Motor neuron (in vitro differentiated cells): ENCODE results near the gene FBXO15. TPM values are rescaled to one million over a fixed set of nuclear protein-coding genes. Genes with fewer than 3 reads are reported as not detected.
A peak's percentile ranks its signal among the peaks of the same experiment; 100 is the strongest.

ENCODE experiments used
- ATAC-seq, 8 experiments: fragments of 200-7000 bp; cut with Tn5 transposase; replicated peaks in 6 of 8; 2 replicates each; pipeline ENCODE4 v1.8.0; 2021; ENCODE audit warnings: mild to moderate bottlenecking in 8 of 8, moderate library complexity in 8 of 8
- H3K27ac ChIP-seq, 2 donors: fragments of 250-450 bp; sonication (Bioruptor Pico); 2 replicates each; pipeline ENCODE4 v1.9.0; 2021; ENCODE audit warnings: antibody characterized with exemption in 2 of 2, mild to moderate bottlenecking in 2 of 2, moderate library complexity in 1 of 2
- H3K4me1 ChIP-seq, 2 donors: fragments of 250-450 bp; sonication (Bioruptor Pico); replicated peaks in 1 of 2; 2 replicates each; pipeline ENCODE4 v1.6.1; 2021; ENCODE audit warnings: antibody characterized with exemption in 2 of 2, mild to moderate bottlenecking in 2 of 2, moderate library complexity in 1 of 2
- H3K4me3 ChIP-seq, 5 donors: fragments of 250-450 bp; sonication (Bioruptor Pico); 2 replicates each; pipeline ENCODE4 v1.9.0; 2021; ENCODE audit warnings: antibody characterized with exemption in 5 of 5, mild to moderate bottlenecking in 5 of 5, moderate library complexity in 4 of 5
- WGBS, 10 experiments: fragments of 450-650 bp; shearing (Covaris generic); methylation state at CpG; one replicate each; pipeline ENCODE4 v1.0.0; 2022; 5-methylcytosine and 5-hydroxymethylcytosine counted together
- in situ Hi-C, 9 experiments: fragments of 400-800 bp; cut with MboI; loops; one replicate each; pipeline ENCODE4 v1.15.0; 2021; ENCODE audit warnings: low sequenced_read_pairs in 9 of 9, low pct_unique_long_range_greater_than_20kb in 2 of 9; ENCODE audit not compliant: unreplicated experiment in 9 of 9
- total RNA-seq, 8 experiments: library from RNA; unstranded; fragments of 300-600 nt; gene quantifications; 2 replicates each; pipeline versions ENCODE4 v1.2.3 to v1.2.4, GENCODE V29; 2022

The FBXO15 gene, protein sequence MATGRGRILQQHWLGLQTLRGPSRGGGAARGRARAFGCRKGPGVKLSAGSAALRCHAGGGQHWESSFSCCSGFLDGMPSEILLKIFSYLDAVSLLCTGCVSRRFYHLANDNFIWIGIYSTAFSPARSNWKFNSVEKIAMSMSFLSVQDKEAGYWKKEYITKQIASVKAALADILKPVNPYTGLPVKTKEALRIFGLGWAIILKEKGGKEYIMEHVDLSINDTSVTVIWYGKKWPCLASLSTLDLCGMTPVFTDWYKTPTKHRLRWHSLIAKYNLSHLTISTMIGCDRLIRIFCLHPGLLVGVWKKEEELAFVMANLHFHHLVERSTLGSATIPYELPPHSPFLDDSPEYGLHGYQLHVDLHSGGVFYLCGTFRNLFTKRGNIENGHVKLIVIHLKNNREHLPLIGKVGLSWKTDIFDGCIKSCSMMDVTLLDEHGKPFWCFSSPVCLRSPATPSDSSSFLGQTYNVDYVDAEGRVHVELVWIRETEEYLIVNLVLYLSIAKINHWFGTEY
- total RNA-seq: 1 to 10 TPM in 6 of 8 experiments, under 1 TPM in 2; 0.36 to 6.0 (median 3.3) TPM

- ATAC-seq: peak; percentile 87 to 92 (median 90)
- peak within 1 kb of the TSS; percentile 56 to 88 (median 78) for H3K4me3 ChIP-seq
- peaks cover 16% of the 10 kb centered on the region in 2 donors for H3K4me1 ChIP-seq
- peak within 1 kb of the TSS; percentile 80 to 95 for H3K27ac ChIP-seq
- WGBS, 10 experiments: 0% methylated on average over 1 to 34 of the region's 58 CpGs; no CpG with 5 or more reads in 4 of the 10 experiments
- in situ Hi-C loops: loop anchor here in 1 of 9 experiments (25.0 kb wide), 1 partner anchor 1386 kb away; no protein-coding TSS in a partner anchor
Measured at GRCh38 chr18:74147779-74148542, at the start of gene FBXO15, which contains the start of gene TIMM21. FBXO15 (minus strand) TSS chr18:74147834; CDS start chr18:74147785, 49 bp downstream. TIMM21 (plus strand) TSS chr18:74148523; CDS start chr18:74148809, 286 bp downstream.

DNA sequence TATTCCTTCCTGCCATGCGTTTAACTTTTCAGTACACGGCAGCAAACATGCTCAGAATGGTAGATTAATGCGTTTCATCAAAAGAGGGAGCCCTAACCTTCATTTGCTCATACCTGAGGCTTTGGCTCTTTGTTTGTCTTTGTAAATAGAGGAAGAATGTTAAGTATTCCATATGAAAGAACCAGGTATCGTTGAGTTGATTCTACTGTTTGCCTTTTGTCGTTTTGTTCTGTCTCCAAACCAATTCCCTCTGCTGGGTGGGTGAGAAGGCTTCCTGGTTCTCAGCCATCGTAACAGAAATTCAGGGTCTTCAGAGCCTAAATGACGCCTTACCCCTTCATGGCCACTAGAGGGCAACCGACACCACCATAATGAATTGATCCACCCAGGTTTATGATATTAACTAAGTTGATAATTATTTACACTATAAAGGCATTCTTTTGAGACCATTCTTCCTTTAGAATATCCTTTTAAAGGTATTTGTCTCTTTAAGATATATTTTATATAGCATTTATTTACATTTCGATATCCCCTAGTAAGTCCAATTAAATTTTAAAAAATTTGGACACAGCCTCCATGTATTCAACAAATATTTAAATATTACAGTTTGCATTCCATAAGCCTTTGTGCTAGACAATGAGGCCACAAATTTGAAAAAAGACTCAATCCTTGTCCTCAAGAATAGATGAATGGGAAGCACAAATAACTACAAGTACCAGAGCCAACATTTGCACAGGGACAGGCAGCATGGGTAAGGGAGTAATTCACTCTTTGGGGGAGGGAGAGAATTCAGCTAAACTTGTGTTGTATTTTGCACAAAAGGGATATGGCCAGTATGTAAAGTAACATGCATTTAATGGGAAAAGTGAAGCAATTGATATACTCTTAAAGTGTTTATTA is 48.8 kb upstream of the FBXO15 start:
- ATAC-seq: peak; percentile 54 to 92 (median 74)
- in situ Hi-C loops: loop anchor here in 4 of 9 experiments (10.0 to 25.0 kb wide), 4 partner anchors 138 to 366 kb away; partner anchors contain the start of gene CNDP2 (in 2 of the 4)
- 0 to 27% (median 6%) methylated on average over 3 to 9 of the region's 9 CpGs for WGBS, 10 experiments
- H3K27ac ChIP-seq: no peak overlapping the region
- H3K4me1 ChIP-seq: no peaks in the 10 kb centered on the region
- peak overlapping the region in 2 of 5 donors; percentile 12 for H3K4me3 ChIP-seq

DNA sequence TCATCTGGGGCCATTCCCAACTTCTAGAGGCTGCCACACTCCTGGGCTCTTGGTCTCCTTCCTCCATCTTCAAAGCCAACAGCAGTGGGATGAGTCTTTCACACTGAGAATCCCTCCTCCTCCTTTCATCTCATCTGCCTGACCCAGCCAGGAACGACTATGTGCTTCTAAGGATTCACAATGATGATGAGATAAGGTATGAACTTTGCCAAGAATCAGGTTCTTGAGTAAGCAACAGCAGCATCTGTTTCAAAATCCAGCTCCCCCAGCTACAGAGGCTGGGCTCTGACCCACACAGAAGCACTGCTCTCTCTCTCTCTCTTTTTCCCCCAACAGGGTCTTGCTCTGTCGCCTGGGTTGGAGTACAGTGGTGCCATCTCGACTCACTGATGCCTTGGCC is 47.1 kb upstream of the FBXO15 start:
- no peak overlapping the region for H3K4me3 ChIP-seq
- no peak for ATAC-seq
- in situ Hi-C loops: loop anchor here in 4 of 9 experiments (10.0 to 25.0 kb wide), 4 partner anchors 140 to 368 kb away; partner anchors contain the start of gene CNDP2 (in 2 of the 4)
- no peak overlapping the region for H3K27ac ChIP-seq
- WGBS, 10 experiments: 0 to 83% (median 28%) methylated on average over 1 to 3 of the region's 3 CpGs; no CpG with 5 or more reads in 6 of the 10 experiments
- H3K4me1 ChIP-seq: no peaks in the 10 kb centered on the region

DNA sequence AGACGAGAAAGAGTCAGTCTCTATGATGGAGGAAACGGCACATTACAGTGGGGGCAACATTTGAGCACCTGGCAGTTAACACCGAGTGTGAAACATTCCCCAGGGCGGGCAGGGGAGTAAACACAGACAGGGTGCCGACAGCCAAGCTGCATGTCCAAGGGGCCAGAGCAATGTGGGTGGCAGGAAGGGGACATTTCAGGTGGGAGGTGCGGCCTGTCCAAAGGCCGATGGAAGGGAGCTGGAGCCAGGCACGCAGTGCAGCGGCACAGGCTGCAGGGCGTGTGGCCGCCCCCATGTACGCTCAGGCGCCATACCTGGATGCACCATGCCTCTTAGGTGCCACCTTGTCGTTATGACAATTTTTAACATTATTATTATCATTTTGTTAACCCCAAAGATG is 43.9 kb upstream of the FBXO15 start:
- no peak for ATAC-seq
- WGBS, 10 experiments: 47 to 100% (median 92%) methylated on average over 1 to 11 of the region's 14 CpGs; no CpG with 5 or more reads in 3 of the 10 experiments
- in situ Hi-C loops: loop anchor here in 4 of 9 experiments (10.0 to 25.0 kb wide), 4 partner anchors 143 to 371 kb away; partner anchors contain the start of gene CNDP2 (in 2 of the 4)
- H3K4me1 ChIP-seq: peaks cover 0 to 3% of the 10 kb centered on the region in 2 donors
- H3K27ac ChIP-seq: no peak overlapping the region
- no peak overlapping the region for H3K4me3 ChIP-seq

- H3K4me1 ChIP-seq: peaks cover 0 to 3% of the 10 kb centered on the region in 2 donors
- ATAC-seq: peak in 1 of 8 experiments; percentile 65
- H3K27ac ChIP-seq: no peak overlapping the region
- H3K4me3 ChIP-seq: no peak overlapping the region
- in situ Hi-C loops: loop anchor here in 4 of 9 experiments (10.0 to 25.0 kb wide), 4 partner anchors 145 to 372 kb away; partner anchors contain the start of gene CNDP2 (in 2 of the 4)
- 37 to 100% (median 73%) methylated on average over 1 to 4 of the region's 4 CpGs; no CpG with 5 or more reads in 3 of the 10 experiments for WGBS, 10 experiments
Measured at GRCh38 chr18:74190086-74190485, 42.5 kb upstream of the FBXO15 start.

DNA sequence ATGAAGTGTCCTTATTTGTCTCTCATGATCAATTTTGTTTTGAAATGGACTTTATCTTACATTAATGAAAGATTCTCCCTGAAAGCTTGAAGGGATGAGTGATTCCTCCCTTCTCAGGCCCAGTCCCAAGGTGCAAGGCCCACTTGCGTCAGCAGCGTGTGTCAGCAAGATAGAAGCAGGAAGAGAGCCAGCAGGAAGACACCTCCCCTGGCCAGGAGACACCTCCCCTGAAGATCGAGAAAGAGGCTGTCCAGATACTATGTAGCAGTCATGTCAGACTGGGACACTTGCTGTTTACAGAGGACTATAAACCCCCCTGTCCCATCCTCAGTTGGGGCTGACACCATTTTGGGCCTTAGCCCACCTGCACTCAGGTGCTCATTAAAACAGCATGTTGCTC is 39.0 kb upstream of the FBXO15 start:
- in situ Hi-C loops: loop anchor here in 4 of 9 experiments (25.0 kb wide), 3 partner anchors 151 to 376 kb away; partner anchors contain the start of gene CNDP2 (in 2 of the 4)

GRCh38 chr18:74185860-74186259 is 38.2 kb upstream of the FBXO15 start:
- 0 to 90% (median 67%) methylated on average over 1 to 2 of the region's 2 CpGs; no CpG with 5 or more reads in 3 of the 10 experiments for WGBS, 10 experiments
- no peak overlapping the region for H3K4me3 ChIP-seq
- in situ Hi-C loops: loop anchor here in 4 of 9 experiments (25.0 kb wide), 3 partner anchors 151 to 376 kb away; partner anchors contain the start of gene CNDP2 (in 2 of the 4)
- H3K4me1 ChIP-seq: peaks cover 0 to 3% of the 10 kb centered on the region in 2 donors
- H3K27ac ChIP-seq: no peak overlapping the region
- no peak for ATAC-seq

More for the DNA sequence above, 39.0 kb upstream of the FBXO15 start:
- no peak for ATAC-seq
- Histone ChIP-seq H3K4me1 (peaks cover 0 to 3% of the 10 kb centered on the region in 2 donors), H3K27ac (no peak overlapping the region), H3K4me3 (no peak overlapping the region)
- 50 to 100% (median 83%) methylated on average over 1 to 3 of the region's 3 CpGs; no CpG with 5 or more reads in 2 of the 10 experiments for WGBS, 10 experiments

GRCh38 chr18:74184875-74185274 is 37.2 kb upstream of the FBXO15 start:
- Histone ChIP-seq H3K4me3 (no peak overlapping the region), H3K4me1 (peaks cover 0 to 3% of the 10 kb centered on the region in 2 donors), H3K27ac (no peak overlapping the region)
- 40 to 100% (median 58%) methylated on average over 1 to 2 of the region's 3 CpGs; no CpG with 5 or more reads in 4 of the 10 experiments for WGBS, 10 experiments
- ATAC-seq: no peak
- in situ Hi-C loops: loop anchor here in 4 of 9 experiments (25.0 kb wide), 3 partner anchors 152 to 377 kb away; partner anchors contain the start of gene CNDP2 (in 2 of the 4)

DNA sequence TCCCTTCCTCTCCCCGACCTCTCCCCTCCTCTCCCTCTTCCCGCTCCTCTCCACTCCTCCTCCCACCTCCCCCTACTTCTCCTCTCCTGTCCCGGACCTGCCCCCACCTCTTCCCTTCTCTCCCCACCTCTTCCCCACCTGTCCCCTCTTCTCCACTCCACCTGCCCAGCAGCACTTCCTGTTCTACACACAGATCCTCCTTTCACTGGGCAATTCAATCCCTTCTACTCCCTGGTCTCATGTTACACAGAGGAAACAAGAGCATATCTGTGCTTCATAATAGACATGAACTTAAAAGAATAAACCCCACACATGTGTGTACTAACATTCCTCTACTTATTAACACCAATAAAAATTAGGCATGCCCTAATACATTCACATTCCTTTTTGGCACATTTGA is 35.5 kb upstream of the FBXO15 start:
- ATAC-seq: no peak
- no CpG with 5 or more reads among the region's 3 CpGs for WGBS, 10 experiments
- Histone ChIP-seq H3K4me3 (no peak overlapping the region), H3K27ac (no peak overlapping the region), H3K4me1 (no peaks in the 10 kb centered on the region)
- in situ Hi-C loops: loop anchor here in 4 of 9 experiments (25.0 kb wide), 3 partner anchors 154 to 379 kb away; partner anchors contain the start of gene CNDP2 (in 2 of the 4)

DNA sequence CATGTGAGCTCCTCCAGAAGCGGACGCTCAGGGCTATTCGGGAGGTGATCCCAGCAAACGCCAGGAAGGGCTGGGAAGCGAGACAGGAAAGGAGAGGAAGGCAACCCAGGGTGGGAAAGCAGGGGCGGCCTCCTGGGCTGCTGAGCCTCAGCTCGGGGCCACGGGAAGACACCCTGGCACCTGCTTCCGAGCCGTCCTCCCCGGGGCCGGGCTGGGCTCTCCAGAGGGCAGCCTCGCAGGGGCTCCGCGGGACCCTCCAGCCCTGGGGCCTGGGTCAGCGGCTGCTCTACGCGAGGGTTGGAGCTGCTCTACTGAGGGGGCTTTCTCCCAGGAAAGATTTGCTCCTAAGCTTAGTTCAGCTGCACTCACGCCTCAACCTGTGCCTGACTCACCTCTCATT is 34.7 kb upstream of the FBXO15 start:
- ATAC-seq: no peak
- Histone ChIP-seq H3K4me1 (no peaks in the 10 kb centered on the region), H3K27ac (no peak overlapping the region), H3K4me3 (no peak overlapping the region)
- WGBS, 10 experiments: 80 to 97% (median 87%) methylated on average over 1 to 5 of the region's 19 CpGs; no CpG with 5 or more reads in 7 of the 10 experiments
- in situ Hi-C loops: loop anchor here in 4 of 9 experiments (25.0 kb wide), 3 partner anchors 155 to 380 kb away; partner anchors contain the start of gene CNDP2 (in 2 of the 4)

GRCh38 chr18:74179623-74180199 is 32.1 kb upstream of the FBXO15 start:
- no peak overlapping the region for H3K4me3 ChIP-seq
- WGBS, 10 experiments: 10 to 94% (median 82%) methylated on average over 2 to 6 of the region's 10 CpGs; no CpG with 5 or more reads in 1 of the 10 experiments
- in situ Hi-C loops: loop anchor here in 4 of 9 experiments (25.0 kb wide), 3 partner anchors 158 to 383 kb away; partner anchors contain the start of gene CNDP2 (in 2 of the 4)
- ATAC-seq: peak in 2 of 8 experiments; percentile 17 to 32
- no peak overlapping the region for H3K27ac ChIP-seq
- H3K4me1 ChIP-seq: no peaks in the 10 kb centered on the region
